ENCODE results near the gene LTC4S. TPM values are rescaled to one million over a fixed set of nuclear protein-coding genes. Genes with fewer than 3 reads are reported as not detected.

The LTC4S gene
- total and polyA plus RNA-seq, 9 of the 15 experiments (the other 6 are each of a cell fraction or from before 2014, with no cell fraction given), result 0.17 to 0.77 (median 0.75) TPM; not detected in 6

- TF ChIP-seq MNT (conservative IDR thresholded peaks at IDR 0.05) (peak; percentile 91 to 95), ZNF324 (CRISPR knock-in tag; IDR thresholded peaks at IDR 0.05) (peak; percentile 70; the same call in 1 of the 2 replicates), ZMIZ1 (IDR thresholded peaks at IDR 0.05; ENCODE audit: low read depth in 2 of 2, low read length in 2 of 2) (no peak), ELF1 (tag; IDR thresholded peaks at IDR 0.05) (peak; percentile 18; the same call in 1 of the 2 replicates), POLR3A (IDR thresholded peaks at IDR 0.05; ENCODE audit: borderline replicate concordance, extremely low read depth, insufficient read depth, insufficient read length) (no peak), ZNF75A (CRISPR knock-in tag; IDR thresholded peaks at IDR 0.05) (no peak), ZNF408 (CRISPR knock-in tag; IDR thresholded peaks at IDR 0.05; ENCODE audit: low read depth) (no peak), SNRNP70 (optimal IDR thresholded peaks at IDR 0.05; ENCODE audit: low read depth, low read length) (no peak), FOXK2 (conservative IDR thresholded peaks at IDR 0.05 in 1 of 2, IDR thresholded peaks at IDR 0.05 in 1 of 2; ENCODE audit: low read depth in 2 of 2) (no peak), KHSRP (IDR thresholded peaks at IDR 0.05) (no peak), CCNT2 (IDR thresholded peaks at IDR 0.05; ENCODE audit: borderline replicate concordance, extremely low read depth, insufficient read length, low read depth, low read length) (no peak), PHF21A (IDR thresholded peaks at IDR 0.05; ENCODE audit: borderline replicate concordance, low read depth) (no peak), NR1H2 (CRISPR knock-in tag; IDR thresholded peaks at IDR 0.05) (peak; percentile 36; the same call in 1 of the 2 replicates), ZNF717 (CRISPR knock-in tag; IDR thresholded peaks at IDR 0.05) (peak; percentile 14; the same call in 1 of the 2 replicates)
- TF ChIP-seq, protein P1, sequence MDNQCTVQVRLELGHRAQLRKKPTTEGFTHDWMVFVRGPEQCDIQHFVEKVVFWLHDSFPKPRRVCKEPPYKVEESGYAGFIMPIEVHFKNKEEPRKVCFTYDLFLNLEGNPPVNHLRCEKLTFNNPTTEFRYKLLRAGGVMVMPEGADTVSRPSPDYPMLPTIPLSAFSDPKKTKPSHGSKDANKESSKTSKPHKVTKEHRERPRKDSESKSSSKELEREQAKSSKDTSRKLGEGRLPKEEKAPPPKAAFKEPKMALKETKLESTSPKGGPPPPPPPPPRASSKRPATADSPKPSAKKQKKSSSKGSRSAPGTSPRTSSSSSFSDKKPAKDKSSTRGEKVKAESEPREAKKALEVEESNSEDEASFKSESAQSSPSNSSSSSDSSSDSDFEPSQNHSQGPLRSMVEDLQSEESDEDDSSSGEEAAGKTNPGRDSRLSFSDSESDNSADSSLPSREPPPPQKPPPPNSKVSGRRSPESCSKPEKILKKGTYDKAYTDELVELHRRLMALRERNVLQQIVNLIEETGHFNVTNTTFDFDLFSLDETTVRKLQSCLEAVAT (IDR thresholded peaks at IDR 0.05), result no peak
- TF ChIP-seq, protein P2, sequence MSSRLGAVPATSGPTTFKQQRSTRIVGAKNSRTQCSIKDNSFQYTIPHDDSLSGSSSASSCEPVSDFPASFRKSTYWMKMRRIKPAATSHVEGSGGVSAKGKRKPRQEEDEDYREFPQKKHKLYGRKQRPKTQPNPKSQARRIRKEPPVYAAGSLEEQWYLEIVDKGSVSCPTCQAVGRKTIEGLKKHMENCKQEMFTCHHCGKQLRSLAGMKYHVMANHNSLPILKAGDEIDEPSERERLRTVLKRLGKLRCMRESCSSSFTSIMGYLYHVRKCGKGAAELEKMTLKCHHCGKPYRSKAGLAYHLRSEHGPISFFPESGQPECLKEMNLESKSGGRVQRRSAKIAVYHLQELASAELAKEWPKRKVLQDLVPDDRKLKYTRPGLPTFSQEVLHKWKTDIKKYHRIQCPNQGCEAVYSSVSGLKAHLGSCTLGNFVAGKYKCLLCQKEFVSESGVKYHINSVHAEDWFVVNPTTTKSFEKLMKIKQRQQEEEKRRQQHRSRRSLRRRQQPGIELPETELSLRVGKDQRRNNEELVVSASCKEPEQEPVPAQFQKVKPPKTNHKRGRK (tag; IDR thresholded peaks at IDR 0.05), result no peak
- TF ChIP-seq, protein P3, sequence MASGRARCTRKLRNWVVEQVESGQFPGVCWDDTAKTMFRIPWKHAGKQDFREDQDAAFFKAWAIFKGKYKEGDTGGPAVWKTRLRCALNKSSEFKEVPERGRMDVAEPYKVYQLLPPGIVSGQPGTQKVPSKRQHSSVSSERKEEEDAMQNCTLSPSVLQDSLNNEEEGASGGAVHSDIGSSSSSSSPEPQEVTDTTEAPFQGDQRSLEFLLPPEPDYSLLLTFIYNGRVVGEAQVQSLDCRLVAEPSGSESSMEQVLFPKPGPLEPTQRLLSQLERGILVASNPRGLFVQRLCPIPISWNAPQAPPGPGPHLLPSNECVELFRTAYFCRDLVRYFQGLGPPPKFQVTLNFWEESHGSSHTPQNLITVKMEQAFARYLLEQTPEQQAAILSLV (tag; IDR thresholded peaks at IDR 0.05), result peak; percentile 56; the same call in 1 of the 2 replicates
These were observed 25.7 kb downstream of the LTC4S start (continued) for GRCh38 chr5:179819296-179820126.

Data from K562 (cell line).